Spinal cord (tissue), 10 donors: ENCODE results near the gene TNC. TPM values are rescaled to one million over a fixed set of nuclear protein-coding genes. Genes with fewer than 3 reads are reported as not detected.

ENCODE experiments used
- DNase-seq, 6 donors: peaks; one replicate each; pipeline versions ENCODE4 v3.0.0 to v3.0.0-alpha.2; 2013 to 2015; ENCODE audit warnings: low spot score in 6 of 6, low read depth in 4 of 6
- H3K27ac ChIP-seq: one replicate; pipeline ENCODE4 v1.5.1; 2013; ENCODE audit warnings: low read depth, low read length, control low read depth
- H3K27me3 ChIP-seq: one replicate; pipeline ENCODE4 v1.6.1; 2013; ENCODE audit warnings: low read length; ENCODE audit not compliant: control insufficient read depth, insufficient read depth
- H3K36me3 ChIP-seq: one replicate; pipeline ENCODE4 v1.6.1; 2013; ENCODE audit warnings: low read length; ENCODE audit not compliant: control insufficient read depth, insufficient read depth
- H3K4me1 ChIP-seq: one replicate; pipeline ENCODE4 v1.6.1; 2013; ENCODE audit warnings: low read length; ENCODE audit not compliant: control insufficient read depth, insufficient read depth
- H3K4me3 ChIP-seq: one replicate; pipeline ENCODE4 v1.5.1; 2013; ENCODE audit warnings: low read depth, low read length, control low read depth
- H3K9me3 ChIP-seq: one replicate; pipeline ENCODE4 v1.6.1; 2013; ENCODE audit warnings: low read length; ENCODE audit not compliant: control insufficient read depth, insufficient read depth
- WGBS: methylation state at CpG from one replicate; pipeline ENCODE4 v1.1.5; 2013; ENCODE audit warnings: missing lambda C conversion rate; ENCODE audit not compliant: insufficient coverage; 5-methylcytosine and 5-hydroxymethylcytosine counted together
- polyA plus RNA-seq, 2 donors: library from polyadenylated mRNA; unstranded; fragments of 120-200 nt; gene quantifications; one replicate each; pipeline ENCODE4 v1.2.1, GENCODE V29; 2013; ENCODE audit not compliant: insufficient read length in 2 of 2
- total RNA-seq, 2 donors: library from RNA; depleted of rRNA in 1 of 2; stranded (reverse); fragments of 120-200 nt in 1 of 2; fragments of >200 nt in 1 of 2; gene quantifications; one replicate each; pipeline versions ENCODE4 v1.2.3 to v1.2.4, GENCODE V29; 2013 to 2014
- donor health status: healthy.

The TNC gene
- total and polyA plus RNA-seq, 4 donors, result 83.8 to 213 (median 122) TPM

DNA sequence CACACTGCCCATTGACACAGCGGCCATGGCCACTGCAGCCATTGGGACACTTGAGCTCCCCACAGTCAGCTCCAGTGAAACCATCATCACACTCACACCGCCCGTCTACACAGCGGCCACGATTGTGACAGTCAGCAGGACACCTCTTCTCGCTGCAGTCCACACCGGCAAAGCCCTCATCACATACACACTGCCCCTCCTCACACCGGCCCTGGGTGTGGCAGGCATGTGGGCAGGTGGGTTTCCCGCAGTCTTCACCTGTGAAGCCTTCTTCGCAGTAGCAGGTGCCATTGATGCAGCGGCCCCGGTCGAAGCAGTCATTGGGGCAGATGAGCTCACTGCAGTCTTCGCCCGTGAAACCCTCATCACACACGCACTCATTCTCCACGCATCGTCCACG is 31.5 kb downstream of the TNC start:
- Histone ChIP-seq H3K4me3 (no peak overlapping the region), H3K36me3 (peaks cover 25% of the 10 kb centered on the region), H3K9me3 (no peaks in the 10 kb centered on the region), H3K4me1 (peaks cover 22% of the 10 kb centered on the region), H3K27me3 (no peaks in the 10 kb centered on the region), H3K27ac (no peak overlapping the region)
- 95% methylated on average over 13 of the region's 19 CpGs for WGBS
- DNase-seq, result no peak

DNA sequence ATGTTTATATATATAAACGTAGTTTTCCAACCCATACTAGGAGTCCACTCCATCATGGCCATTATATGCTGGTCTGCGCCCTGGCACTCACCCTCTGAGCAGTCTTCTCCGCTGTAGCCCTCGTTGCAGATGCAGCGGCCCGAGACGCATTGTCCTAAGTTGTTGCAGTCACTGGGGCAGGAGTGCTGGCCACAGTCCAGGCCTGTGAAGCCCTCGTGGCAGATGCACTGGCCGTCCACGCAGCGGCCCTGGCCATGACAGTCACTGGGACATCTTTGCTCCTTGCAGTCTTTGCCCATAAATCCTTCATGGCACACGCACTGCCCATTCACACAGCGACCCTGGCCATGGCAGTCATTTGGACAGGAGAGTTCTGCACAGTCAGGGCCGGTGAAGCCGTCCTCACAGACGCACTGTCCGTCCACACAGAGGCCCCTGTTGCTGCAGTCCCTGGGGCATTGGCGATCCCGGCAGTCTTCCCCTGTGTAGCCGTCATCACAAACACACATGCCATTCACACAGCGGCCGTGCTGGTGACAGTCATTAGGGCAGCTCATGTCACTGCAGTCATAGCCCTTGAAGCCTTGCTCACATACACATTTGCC is 32.1 kb downstream of the TNC start:
- 46% methylated on average over 21 of the region's 22 CpGs for WGBS
- Histone ChIP-seq H3K27me3 (no peaks in the 10 kb centered on the region), H3K4me3 (no peak overlapping the region), H3K4me1 (peaks cover 22% of the 10 kb centered on the region), H3K9me3 (no peaks in the 10 kb centered on the region), H3K36me3 (peaks cover 25% of the 10 kb centered on the region), H3K27ac (no peak overlapping the region)
- no peak for DNase-seq

DNA sequence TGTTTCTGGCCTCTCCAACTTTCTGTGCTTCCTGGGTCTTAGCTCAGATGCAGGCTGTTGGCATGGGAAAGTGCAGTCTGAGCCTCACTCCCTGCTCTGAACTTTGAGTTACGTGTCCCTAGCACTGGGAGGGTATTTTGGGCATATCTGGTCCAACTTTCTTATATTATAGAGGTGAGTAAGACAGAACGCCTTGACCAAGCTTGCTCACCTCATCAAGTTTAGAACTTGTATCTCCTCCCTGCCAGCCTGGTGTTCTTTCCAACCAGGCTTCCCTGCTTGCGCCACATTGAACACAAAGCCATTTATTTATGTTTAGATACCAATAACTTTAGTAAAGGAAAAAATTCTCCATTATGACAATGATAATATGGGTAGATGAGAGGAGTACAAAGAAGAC is 33.2 kb downstream of the TNC start:
- H3K36me3 ChIP-seq, result peaks cover 19% of the 10 kb centered on the region
- H3K27ac ChIP-seq, result no peak overlapping the region
- no peak for DNase-seq
- H3K27me3 ChIP-seq, result no peaks in the 10 kb centered on the region
- no peaks in the 10 kb centered on the region for H3K9me3 ChIP-seq
- H3K4me1 ChIP-seq, result peaks cover 17% of the 10 kb centered on the region
- no peak overlapping the region for H3K4me3 ChIP-seq
- WGBS, result 80% methylated on average over 1 of the region's 3 CpGs

DNA sequence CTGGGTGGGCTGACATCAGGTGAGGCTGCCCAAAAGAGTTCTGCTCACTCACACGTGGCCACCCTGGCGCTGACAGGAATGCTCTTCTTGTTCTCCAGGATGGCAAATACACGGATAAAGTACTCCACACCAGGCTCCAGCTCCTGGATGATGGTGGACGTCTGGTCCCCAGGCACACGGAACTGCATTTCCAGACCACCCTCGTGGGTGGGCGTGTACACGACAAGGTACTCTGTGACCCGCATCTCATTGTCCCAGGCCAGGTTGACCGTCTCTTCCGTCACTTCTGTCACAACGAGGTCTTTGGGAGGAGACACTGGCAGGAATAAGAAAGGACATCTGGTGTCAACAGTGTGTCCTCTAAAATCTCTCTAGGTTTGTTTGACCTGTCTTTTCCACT is 33.8 kb downstream of the TNC start:
- Histone ChIP-seq H3K4me1 (peaks cover 17% of the 10 kb centered on the region), H3K36me3 (peaks cover 19% of the 10 kb centered on the region), H3K9me3 (no peaks in the 10 kb centered on the region), H3K27ac (no peak overlapping the region), H3K4me3 (no peak overlapping the region), H3K27me3 (no peaks in the 10 kb centered on the region)
- DNase-seq, result no peak
- WGBS, result 94% methylated on average over 12 of the region's 12 CpGs

DNA sequence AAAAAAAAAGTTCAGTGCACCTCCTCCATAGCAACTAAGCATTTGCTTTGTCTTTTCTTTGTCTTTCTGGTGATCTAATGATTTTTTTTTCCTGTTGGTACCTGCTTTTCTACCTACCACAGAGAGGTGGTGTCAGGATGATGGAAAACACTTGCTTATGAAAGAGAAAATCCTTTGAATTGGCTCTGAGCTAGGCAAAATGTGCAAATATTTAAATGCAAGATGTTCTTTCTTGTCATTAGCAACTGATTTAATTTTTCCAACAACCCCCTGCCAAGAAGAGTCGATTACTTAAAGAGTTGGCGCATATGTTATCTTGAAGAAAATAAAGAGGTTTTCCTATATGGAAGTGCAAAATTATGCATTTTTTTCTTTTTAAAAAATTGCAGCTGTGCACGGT is 37.7 kb downstream of the TNC start:
- H3K27ac ChIP-seq, result no peak overlapping the region
- H3K36me3 ChIP-seq, result peaks cover 3% of the 10 kb centered on the region
- no peaks in the 10 kb centered on the region for H3K9me3 ChIP-seq
- peak in 2 of 6 donors; percentile 54 to 59 for DNase-seq
- WGBS, result no CpG with 5 or more reads among the region's 3 CpGs
- no peak overlapping the region for H3K4me3 ChIP-seq
- no peaks in the 10 kb centered on the region for H3K27me3 ChIP-seq
- H3K4me1 ChIP-seq, result no peaks in the 10 kb centered on the region

DNA sequence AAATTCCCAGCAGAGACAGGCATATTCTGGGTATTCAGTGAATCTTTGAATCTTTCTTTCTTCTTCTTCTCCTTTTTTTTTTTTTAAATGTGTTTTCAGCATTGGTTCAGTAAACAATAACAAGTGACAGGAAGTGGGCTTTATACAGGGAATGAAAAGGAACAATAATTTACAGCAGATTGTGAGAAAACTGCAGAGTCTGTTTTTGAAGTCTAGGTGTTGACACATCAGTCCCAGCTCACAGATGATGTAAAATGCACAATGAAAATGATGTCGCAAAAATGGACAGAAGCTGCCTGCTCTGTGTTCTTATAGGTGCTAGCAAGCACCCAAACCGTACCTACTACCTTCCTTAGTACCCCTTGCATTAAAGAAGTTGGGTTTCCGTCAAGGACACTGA is 38.8 kb downstream of the TNC start:
- Histone ChIP-seq H3K9me3 (no peaks in the 10 kb centered on the region), H3K4me3 (no peak overlapping the region), H3K27me3 (no peaks in the 10 kb centered on the region), H3K36me3 (peaks cover 2% of the 10 kb centered on the region), H3K27ac (no peak overlapping the region), H3K4me1 (no peaks in the 10 kb centered on the region)
- peak in 1 of 6 donors; percentile 51 for DNase-seq
- WGBS, result 80% methylated on average over 1 of the region's 3 CpGs

DNA sequence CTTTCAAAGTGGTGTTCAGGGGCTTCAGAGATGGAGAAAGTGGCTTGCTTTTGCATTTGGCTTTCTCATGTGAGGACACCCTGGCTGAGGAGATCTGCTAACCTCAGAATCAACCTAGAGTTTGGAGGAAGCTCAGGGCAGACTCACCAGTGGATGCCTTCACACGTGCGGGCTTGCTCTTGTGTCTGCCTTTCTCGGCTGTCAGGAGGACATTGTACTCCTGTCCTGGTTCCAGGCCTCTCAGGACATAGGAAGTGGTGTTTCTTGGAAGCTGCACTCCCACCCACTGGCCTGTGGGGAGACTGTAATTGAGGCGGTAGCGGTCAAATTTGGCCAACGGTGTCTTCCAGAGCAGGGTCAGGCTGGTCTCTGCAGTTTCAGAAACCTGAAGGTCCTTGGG is 44.5 kb downstream of the TNC start:
- DNase-seq, result no peak
- Histone ChIP-seq H3K4me3 (no peak overlapping the region), H3K36me3 (peaks cover 8% of the 10 kb centered on the region), H3K27ac (no peak overlapping the region), H3K27me3 (no peaks in the 10 kb centered on the region), H3K9me3 (no peaks in the 10 kb centered on the region), H3K4me1 (no peaks in the 10 kb centered on the region)
- WGBS, result 74% methylated on average over 6 of the region's 6 CpGs

DNA sequence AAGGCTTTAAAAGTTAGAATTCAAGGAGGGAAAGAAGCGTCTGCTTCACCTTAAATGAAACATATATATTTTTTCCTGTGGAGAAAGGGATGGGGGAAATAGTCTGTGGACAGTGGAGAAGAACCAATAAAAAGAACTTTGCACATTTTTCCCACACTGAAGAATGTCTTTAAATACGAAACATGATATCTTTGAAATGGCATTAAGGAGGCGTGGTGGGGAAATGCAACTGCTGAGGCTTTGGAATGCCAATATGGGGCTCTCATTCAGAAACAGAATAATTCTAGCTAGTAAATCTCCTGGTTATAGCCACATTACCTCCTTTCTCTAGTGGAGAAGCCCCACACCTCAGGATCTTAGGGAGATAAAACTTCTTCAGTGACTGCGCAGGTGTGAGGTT is 46.8 kb downstream of the TNC start:
- no peaks in the 10 kb centered on the region for H3K4me1 ChIP-seq
- H3K9me3 ChIP-seq, result no peaks in the 10 kb centered on the region
- no peak for DNase-seq
- peaks cover 8% of the 10 kb centered on the region for H3K36me3 ChIP-seq
- no peak overlapping the region for H3K4me3 ChIP-seq
- no CpG with 5 or more reads among the region's 4 CpGs for WGBS
- no peaks in the 10 kb centered on the region for H3K27me3 ChIP-seq
- H3K27ac ChIP-seq, result no peak overlapping the region

DNA sequence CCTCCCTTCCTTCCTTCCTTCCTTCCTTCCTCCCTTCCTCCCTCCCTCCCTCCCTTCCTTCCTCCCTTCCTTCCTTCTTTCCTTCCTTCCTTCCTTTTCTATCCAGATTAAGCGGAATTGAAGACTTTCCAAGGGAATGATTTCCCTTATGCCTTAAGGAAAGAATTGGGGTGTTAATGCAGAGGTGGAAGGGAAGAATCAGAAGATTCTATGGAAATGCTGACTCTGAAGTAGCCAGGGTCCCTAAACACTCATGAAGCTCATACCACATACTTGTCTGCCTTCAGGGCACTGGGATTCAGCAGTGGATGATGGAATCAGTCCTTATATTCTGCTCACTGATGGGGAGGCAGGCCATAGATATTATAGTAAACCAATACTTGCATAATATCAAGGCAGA is 48.2 kb downstream of the TNC start:
- no peak overlapping the region for H3K4me3 ChIP-seq
- H3K9me3 ChIP-seq, result no peaks in the 10 kb centered on the region
- no peak for DNase-seq
- no CpG with 5 or more reads among the region's 1 CpG for WGBS
- no peaks in the 10 kb centered on the region for H3K4me1 ChIP-seq
- H3K27me3 ChIP-seq, result no peaks in the 10 kb centered on the region
- no peak overlapping the region for H3K27ac ChIP-seq
- peaks cover 8% of the 10 kb centered on the region for H3K36me3 ChIP-seq

DNA sequence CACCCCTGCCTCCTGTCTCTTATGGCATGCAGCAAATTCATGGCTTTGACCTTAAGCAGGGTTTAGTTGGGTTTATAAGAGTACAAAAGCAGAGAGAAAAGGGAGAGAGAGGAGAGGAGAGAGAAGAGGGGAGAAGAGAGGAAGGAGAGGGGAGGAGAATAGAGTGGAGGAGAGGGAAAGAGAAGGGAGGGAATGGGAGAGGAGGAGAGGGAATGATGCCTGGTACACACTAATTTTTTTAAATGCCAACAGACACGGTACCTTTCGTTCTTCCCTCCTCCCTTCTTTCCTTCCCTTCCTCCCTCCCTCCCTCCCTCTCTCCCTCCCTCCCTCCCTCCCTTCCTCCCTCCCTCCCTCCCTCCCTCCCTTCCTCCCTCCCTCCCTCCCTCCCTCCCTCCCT is 48.7 kb downstream of the TNC start:
- H3K9me3 ChIP-seq, result no peaks in the 10 kb centered on the region
- H3K27ac ChIP-seq, result no peak overlapping the region
- WGBS, result no CpG with 5 or more reads among the region's 2 CpGs
- no peak overlapping the region for H3K4me3 ChIP-seq
- H3K27me3 ChIP-seq, result no peaks in the 10 kb centered on the region
- H3K4me1 ChIP-seq, result no peaks in the 10 kb centered on the region
- DNase-seq, result no peak
- H3K36me3 ChIP-seq, result peaks cover 13% of the 10 kb centered on the region
